Mesothelial cell of epicardium (in vitro differentiated cells): ENCODE measurements around the gene LINC00632. TPM values are rescaled to one million over a fixed set of nuclear protein-coding genes. Genes with fewer than 3 reads are reported as not detected.

ENCODE experiments used
- DNase-seq, 2 experiments: peaks; one replicate each; pipeline ENCODE4 v3.0.0; 2021; ENCODE audit warnings: low spot score in 2 of 2; ENCODE audit not compliant: unreplicated experiment in 2 of 2
- H3K27ac Mint-ChIP-seq: 2 replicates; pipeline ENCODE4 v1.8.0; 2021; ENCODE audit warnings: mixed read lengths
- H3K27me3 Mint-ChIP-seq: 2 replicates; pipeline ENCODE4 v1.8.0; 2021; ENCODE audit warnings: low read depth, mixed read lengths
- H3K36me3 Mint-ChIP-seq: 2 replicates; pipeline ENCODE4 v1.8.0; 2021; ENCODE audit warnings: mixed read lengths
- H3K4me1 Mint-ChIP-seq: 2 replicates; pipeline ENCODE4 v1.8.0; 2021; ENCODE audit warnings: mixed read lengths
- H3K4me3 Mint-ChIP-seq: 2 replicates; pipeline ENCODE4 v1.8.0; 2021; ENCODE audit warnings: mild to moderate bottlenecking, moderate library complexity, mixed read lengths
- H3K9me3 Mint-ChIP-seq: 2 replicates; pipeline ENCODE4 v1.8.0; 2021; ENCODE audit warnings: mixed read lengths
- CTCF ChIP-seq: fragments of 200-600 bp; sonication (generic); IDR thresholded peaks from one replicate; pipeline ENCODE4 v1.5.0; 2021; ENCODE audit warnings: antibody characterized with exemption; ENCODE audit not compliant: unreplicated experiment
- total RNA-seq: library from RNA; stranded (reverse); gene quantifications from 3 replicates; pipeline ENCODE4 v1.2.1, GENCODE V29; 2021

The LINC00632 gene
- total RNA-seq, 1 donor from 2014 or later, result 283 TPM

DNA sequence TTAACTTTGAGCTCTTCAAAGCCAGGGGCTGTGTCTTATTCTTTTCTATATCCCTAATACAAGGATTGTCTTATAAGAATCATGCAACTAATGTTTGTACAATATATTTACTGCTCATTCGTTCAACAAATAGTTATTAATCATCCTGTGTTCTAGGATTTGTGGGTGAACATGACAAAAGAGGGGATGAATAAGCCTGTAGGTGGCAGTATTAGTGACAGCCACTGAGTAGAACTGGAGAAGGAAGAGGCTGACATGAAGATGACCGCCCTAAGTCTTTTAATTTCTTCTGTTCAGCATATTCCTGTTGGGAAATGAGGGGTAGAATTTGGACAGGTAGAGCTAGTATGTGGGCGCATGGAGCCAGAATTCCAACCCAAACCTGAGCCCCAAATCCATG, 11.9 kb upstream of the LINC00632 start:
- Mint-ChIP-seq H3K4me1 (no peaks in the 10 kb centered on the region), H3K9me3 (peaks cover 3% of the 10 kb centered on the region), H3K27ac (no peak overlapping the region), H3K27me3 (no peaks in the 10 kb centered on the region), H3K4me3 (no peak overlapping the region), H3K36me3 (no peaks in the 10 kb centered on the region)
- no peak for TF ChIP-seq CTCF
- no peak for DNase-seq

- H3K27me3 Mint-ChIP-seq, result no peaks in the 10 kb centered on the region
These were observed 8.1 kb upstream of the LINC00632 start for GRCh38 chrX:140701480-140701879.

DNA sequence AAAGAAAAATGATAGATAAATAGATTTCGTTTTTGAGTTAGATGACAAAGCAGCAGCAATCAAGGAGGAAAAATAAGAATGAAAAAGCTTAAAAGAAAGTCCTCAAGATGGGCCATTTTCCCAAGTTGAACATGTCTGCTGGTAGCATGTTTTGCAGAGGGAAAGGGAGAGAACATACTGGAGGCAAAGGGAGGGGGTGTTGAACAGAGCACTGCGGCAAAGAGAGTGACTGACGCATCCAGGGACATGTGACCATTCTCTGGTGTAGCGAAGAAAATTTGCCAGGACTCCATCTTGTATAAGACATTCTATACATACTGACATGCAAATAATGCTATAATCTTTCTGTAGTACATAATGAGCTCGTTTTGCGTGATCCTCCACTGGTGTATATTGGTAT, 1.2 kb downstream of the LINC00632 start:
- Mint-ChIP-seq H3K27ac (peak overlapping the region; percentile 83), H3K4me3 (peak overlapping the region; percentile 66), H3K27me3 (no peaks in the 10 kb centered on the region), H3K4me1 (peaks cover 26% of the 10 kb centered on the region), H3K9me3 (no peaks in the 10 kb centered on the region), H3K36me3 (no peaks in the 10 kb centered on the region)
- DNase-seq, result no peak
- TF ChIP-seq CTCF, result no peak

More at GRCh38 chrX:140701480-140701879, 8.1 kb upstream of the LINC00632 start:
- Mint-ChIP-seq H3K27ac (no peak overlapping the region), H3K4me1 (no peaks in the 10 kb centered on the region), H3K36me3 (no peaks in the 10 kb centered on the region), H3K9me3 (no peaks in the 10 kb centered on the region), H3K4me3 (no peak overlapping the region)
- peak; percentile 47 for TF ChIP-seq CTCF
- no peak for DNase-seq

DNA sequence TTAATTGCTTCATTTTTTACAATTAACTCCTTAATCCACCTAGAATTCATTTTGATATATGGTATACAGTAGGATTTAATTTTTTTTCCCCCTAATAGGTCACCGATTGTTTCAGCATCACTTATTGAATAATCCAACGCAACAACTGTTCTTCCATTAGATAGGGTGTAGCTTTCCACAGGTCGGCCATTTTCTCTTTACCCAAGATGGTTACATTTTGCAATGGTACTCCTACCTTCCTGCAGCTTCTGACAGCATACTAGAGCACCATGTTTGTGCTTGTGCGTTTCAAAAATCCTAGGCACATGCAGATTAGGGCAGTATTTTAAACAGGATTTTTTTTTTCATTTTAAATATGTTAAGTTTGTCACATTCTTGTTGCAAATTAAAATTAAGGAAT, 2.3 kb downstream of the LINC00632 start:
- Mint-ChIP-seq H3K27me3 (no peaks in the 10 kb centered on the region), H3K9me3 (no peaks in the 10 kb centered on the region), H3K27ac (peak overlapping the region; percentile 53), H3K4me1 (peaks cover 26% of the 10 kb centered on the region), H3K36me3 (no peaks in the 10 kb centered on the region), H3K4me3 (no peak overlapping the region)
- DNase-seq, result no peak
- TF ChIP-seq CTCF, result no peak

- Mint-ChIP-seq H3K9me3 (no peaks in the 10 kb centered on the region), H3K27me3 (no peaks in the 10 kb centered on the region), H3K4me1 (peaks cover 26% of the 10 kb centered on the region), H3K27ac (no peak overlapping the region), H3K36me3 (no peaks in the 10 kb centered on the region), H3K4me3 (no peak overlapping the region)
- no peak for TF ChIP-seq CTCF
- peak; percentile 82 to 92 for DNase-seq
These were observed 3.0 kb downstream of the LINC00632 start for GRCh38 chrX:140712413-140713173.

DNA sequence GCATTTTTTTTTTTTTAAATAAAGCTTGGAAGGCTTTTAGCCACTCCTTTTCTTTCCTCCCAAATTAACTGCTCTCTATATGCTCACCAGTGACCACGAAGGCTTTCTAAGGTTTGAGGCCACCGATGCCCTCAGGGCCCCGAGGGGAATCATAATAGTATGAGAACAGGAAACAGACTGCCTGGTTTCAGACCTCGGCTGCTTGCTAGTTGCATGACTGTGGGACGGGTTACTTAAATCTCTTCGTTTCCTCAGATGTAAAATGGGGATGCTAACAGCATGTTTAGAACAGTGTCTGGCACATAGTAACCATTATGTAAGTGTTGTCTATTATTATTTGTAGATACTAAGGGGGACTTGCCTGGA, 3.6 kb downstream of the LINC00632 start:
- Mint-ChIP-seq H3K27me3 (no peaks in the 10 kb centered on the region), H3K27ac (no peak overlapping the region), H3K36me3 (no peaks in the 10 kb centered on the region), H3K4me3 (no peak overlapping the region), H3K4me1 (peaks cover 26% of the 10 kb centered on the region), H3K9me3 (no peaks in the 10 kb centered on the region)
- no peak for TF ChIP-seq CTCF
- no peak for DNase-seq
